Retinal pigment epithelial cell (primary cell): ENCODE data around the gene CD68.

Experiments
- DNase-seq: peaks from one replicate; pipeline ENCODE4 v3.0.0-alpha.2; 2010; ENCODE audit warnings: low read depth
- H3K4me3 ChIP-seq: 2 replicates; pipeline ENCODE4 v1.5.1; 2011; ENCODE audit warnings: mild to moderate bottlenecking, low read length, control low read depth, moderate library complexity
- CTCF ChIP-seq: conservative IDR thresholded peaks from 2 replicates; pipeline ENCODE4 v1.5.1; 2011; ENCODE audit warnings: low read depth, low read length, control low read depth, inconsistent platforms

Gene CD68

GRCh38 chr17:7582396-7583252 lies 3.2 kb downstream of the CD68 start:
- DNase-seq, result no peak
- H3K4me3 ChIP-seq, result no peak overlapping the region
- no peak for TF ChIP-seq CTCF

- TF ChIP-seq CTCF, result no peak
- peak; percentile 84 for DNase-seq
- H3K4me3 ChIP-seq, result peak within 1 kb of the TSS; percentile 71
Observed at GRCh38 chr17:7583253-7584109, 4.0 kb downstream of the CD68 start, which contains the start of gene MPDU1. MPDU1 (plus strand) TSS chr17:7583852; CDS start chr17:7583863, 11 bp downstream.

DNA sequence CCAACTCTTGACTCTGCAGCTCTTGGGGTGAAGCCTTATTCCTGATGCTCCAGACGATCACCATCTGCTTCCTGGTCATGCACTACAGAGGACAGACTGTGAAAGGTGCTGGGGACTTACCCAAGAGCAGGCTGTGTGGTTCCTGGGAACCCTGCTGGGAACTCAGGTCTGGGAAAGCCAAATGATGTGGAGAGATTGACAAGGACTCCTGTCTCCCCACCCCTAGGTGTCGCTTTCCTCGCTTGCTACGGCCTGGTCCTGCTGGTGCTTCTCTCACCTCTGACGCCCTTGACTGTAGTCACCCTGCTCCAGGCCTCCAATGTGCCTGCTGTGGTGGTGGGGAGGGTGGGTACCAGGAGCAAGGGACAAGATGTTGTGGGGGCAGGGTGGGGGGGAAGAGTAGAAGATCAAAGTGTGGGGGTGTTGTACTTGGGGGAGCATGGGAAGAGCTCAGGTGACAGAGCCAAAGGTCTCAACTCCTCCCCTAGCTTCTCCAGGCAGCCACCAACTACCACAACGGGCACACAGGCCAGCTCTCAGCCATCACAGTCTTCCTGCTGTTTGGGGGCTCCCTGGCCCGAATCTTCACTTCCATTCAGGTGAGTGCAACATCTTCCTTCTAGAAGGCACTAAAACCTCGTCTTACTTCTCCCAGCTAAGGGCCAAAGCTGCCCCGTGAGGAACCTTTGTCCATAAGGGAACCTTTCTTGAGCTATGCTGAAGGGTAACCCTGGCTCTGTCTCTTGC lies 7.4 kb downstream of the CD68 start:
- TF ChIP-seq CTCF, result peak; percentile 26
- DNase-seq, result no peak
- no peak overlapping the region for H3K4me3 ChIP-seq

GRCh38 chr17:7587420-7588151 lies 8.1 kb downstream of the CD68 start:
- DNase-seq, result peak; percentile 36
- peak overlapping the region; percentile 8 for H3K4me3 ChIP-seq
- TF ChIP-seq CTCF, result peak; percentile 9

DNA sequence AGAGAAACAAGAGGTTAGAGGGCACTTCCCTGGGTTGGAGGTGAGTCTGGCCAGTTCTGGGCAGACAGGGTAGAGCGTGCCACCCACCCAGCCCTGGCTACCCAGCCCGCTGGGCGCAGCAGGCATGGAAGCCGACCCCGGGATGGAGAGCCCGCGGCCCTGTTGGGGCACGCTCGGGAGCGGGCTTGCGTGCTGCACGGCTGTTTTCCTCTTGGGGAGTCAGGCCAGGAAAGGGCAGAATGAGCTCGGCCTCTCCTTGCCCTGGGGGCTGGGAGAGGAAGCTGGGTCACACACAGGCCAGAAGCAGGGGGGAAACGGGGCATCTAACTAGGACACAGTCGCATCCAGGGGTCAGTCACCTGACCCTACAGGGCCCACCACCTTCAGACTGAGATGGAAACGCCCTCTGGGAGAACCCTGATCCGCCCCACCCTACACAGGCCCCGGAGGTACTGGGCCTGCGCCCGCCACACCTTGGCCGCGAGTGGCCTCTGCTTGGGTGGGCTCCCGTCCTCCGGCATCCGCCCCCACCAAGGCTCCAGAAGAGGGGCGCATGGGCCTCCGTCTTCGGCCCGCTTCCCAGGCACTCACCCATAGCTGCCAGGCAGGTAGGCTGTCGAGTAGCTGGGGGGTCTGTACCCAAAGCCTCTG lies 9.2 kb downstream of the CD68 start:
- DNase-seq, result no peak
- peak overlapping the region; percentile 39 for H3K4me3 ChIP-seq
- TF ChIP-seq CTCF, result no peak
